Neural progenitor cell (in vitro differentiated cells): ENCODE data around the gene RLN3.

ENCODE experiments used
- CTCF ChIP-seq: fragments of 200-600 bp; sonication (generic); IDR thresholded peaks from 2 replicates; pipeline ENCODE4 v1.5.1; 2017; ENCODE audit warnings: antibody characterized with exemption, mild to moderate bottlenecking
- EZH2 ChIP-seq: fragments of 200-600 bp; sonication (generic); IDR thresholded peaks from 2 replicates; pipeline ENCODE4 v1.6.1; 2017; ENCODE audit warnings: antibody characterized with exemption, mild to moderate bottlenecking, moderate library complexity

- no peak for TF ChIP-seq EZH2
- TF ChIP-seq CTCF: no peak
Observed at GRCh38 chr19:13981021-13981420, 46.9 kb upstream of the RLN3 start.
